Limb (tissue), 2 donors: ENCODE measurements around the gene ADCY2.
A peak's percentile ranks its signal among the peaks of the same experiment; 100 is the strongest.

ENCODE experiments used
- DNase-seq, 2 donors: peaks; one replicate each; pipeline ENCODE4 v3.0.0-alpha.2; 2016; ENCODE audit errors: extremely low spot score in 2 of 2

Gene ADCY2

DNA sequence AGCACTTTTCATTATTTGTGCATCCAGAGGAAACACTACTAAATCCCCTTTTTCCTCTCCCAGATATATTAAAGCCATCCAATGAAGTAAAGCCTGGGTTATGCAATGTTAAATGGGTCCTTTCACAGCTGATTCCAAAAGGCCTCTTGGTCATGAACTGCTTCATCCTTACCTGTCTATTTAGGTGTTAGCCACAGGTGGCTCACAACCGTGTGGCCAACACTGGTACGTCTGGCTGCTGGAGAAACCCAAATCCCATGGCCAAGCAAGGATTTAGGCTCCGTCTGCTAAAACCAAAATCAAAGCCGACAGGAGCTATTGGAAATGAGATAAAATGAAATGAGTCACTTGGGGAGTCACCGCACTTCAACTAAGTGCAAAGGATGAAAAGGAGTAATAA, 193.9 kb downstream of the ADCY2 start:
- no peak for DNase-seq

DNA sequence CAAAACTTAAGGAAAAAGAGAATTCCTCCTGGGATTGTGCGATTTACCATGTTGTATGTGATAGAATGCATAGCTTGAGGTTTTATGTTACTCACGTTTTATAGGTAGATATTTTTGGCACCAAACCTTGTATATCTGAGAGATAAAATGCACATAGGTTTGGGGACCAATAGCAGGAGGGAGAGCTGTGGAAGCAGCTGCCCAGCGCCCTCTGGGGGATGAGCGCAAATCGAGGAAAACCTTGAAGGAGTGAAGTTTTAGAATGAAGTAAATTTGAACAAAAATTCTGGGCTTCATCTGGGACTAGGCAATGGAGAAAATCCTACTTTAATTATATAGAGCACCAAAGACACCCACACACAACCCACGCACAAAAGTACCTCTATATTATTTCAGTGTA, 197.0 kb downstream of the ADCY2 start:
- DNase-seq: no peak

DNA sequence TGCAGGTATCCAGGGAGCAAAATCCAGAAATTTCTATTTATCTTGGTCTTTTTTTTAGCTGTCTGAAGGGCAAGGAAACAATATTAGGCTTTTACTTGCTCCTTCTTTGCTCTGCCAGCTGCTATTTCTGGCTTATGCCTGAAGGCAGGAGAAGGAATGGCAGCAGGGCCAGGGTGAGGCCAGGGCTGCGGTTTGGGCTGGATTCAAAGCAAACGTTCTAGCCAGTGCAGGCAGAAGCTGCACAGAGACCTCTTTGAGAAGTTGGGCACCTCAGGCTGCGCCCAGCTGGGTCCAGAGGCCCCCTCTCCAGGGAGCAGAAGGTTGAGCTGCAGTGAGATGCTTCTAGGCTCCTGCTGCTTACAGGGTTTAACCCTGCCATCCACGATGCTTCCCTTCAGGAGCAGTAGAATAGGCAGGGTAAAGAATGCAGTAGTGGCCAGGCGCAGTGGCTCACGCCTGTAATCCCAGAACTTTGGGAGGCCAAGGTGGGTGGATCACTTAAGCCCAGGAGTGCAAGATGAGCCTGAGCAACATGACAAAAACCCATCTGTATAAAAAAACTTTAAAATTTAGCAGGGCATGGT, 201.2 kb downstream of the ADCY2 start:
- peak; percentile 33 to 63 for DNase-seq

DNA sequence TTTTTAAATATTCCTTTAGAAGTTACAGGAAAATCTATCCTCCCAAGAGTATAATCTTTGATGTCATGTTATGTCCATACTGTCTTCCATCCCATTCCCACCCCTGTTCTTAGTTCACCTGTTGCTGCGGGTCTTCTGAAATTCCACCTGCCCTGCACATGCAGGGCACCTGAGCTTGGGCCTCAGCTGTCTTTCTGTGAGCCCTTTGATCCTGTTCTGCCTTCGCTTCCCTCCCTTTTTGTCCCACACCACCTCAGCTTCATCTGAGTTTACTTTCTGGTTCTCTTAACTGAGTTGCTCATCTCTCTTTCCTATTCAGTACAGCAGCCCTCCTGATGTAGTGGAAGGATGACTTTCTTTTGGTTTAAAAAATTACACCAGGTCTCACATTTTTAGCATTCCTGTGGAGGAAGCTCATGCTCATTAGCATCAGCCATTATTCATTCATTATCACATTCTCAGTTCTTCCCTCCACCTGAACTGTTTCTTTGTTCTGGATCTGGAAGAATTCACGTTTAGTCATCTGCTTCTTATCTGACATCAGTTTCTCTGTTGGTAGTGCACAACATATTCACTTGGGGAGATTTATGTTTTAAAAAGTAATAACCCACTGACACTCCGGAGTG, 211.0 kb downstream of the ADCY2 start:
- DNase-seq: no peak

DNA sequence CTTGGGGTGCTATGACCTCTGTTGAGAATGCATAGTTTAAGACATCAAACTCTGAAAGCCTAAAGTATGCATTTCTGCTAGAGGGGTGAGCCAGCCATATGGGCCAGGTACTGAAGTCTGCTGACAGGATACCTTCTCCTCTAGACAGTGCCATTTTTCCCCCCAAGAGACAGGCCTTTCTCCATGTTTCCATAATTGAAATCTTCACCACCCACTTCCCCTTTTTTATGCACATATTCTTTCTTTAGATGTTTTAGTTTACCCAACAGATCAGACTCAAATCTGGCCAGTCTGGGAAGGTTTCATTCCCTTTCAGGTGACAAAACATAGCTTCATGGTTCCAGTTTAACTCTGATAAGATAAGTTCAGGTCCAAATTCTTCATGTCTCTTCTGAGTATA, 212.8 kb downstream of the ADCY2 start:
- no peak for DNase-seq

DNA sequence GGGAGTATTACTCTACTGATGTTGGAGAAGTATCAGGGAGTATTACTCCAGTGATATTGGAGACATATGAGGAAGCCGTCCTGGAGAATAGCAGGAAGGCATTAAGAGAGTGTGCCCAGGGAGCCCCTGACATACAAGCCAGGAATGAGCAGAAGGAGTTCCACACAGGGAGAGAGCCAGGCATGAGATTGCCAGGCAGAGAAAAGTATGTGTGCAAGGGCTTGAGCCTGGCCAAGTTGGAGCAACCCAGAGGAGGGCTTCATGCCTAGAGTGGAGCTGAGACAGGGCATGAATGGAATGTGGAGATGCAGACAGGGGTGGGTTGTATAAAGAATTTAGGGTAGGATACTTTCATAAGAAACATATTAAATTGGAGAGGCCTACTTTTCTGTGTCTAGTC, 213.8 kb downstream of the ADCY2 start:
- DNase-seq: no peak

DNA sequence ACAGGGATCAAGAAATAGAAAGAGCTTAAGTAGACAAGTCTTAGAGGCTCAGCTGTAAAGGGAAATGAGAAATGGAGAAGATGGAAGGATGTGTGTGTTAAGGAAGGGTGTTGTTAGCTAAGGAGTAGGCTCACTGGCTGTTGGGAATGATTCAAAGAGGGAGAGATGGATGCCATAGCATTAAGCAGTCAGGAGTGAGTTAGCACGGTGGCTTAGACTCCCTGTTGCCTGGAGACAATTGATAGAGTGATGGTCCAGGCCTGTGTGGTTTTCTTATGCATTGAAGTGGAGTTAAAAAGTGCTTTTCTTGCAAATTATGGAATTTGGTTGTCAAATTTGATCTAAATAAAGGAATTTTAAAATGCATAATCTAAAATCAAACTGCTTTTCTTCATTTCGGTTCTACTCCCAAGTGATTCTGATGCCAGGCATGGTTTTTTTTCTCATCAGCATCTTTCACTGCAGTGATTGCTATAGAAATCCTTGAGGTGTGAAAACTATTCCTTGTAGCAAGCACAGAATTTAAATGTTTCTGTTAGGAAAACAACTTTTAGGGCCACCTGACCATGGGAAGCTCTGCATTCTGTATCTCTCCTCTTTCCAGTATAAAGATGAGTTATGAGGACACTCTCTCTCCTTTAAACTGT, 214.7 kb downstream of the ADCY2 start:
- DNase-seq: no peak

DNA sequence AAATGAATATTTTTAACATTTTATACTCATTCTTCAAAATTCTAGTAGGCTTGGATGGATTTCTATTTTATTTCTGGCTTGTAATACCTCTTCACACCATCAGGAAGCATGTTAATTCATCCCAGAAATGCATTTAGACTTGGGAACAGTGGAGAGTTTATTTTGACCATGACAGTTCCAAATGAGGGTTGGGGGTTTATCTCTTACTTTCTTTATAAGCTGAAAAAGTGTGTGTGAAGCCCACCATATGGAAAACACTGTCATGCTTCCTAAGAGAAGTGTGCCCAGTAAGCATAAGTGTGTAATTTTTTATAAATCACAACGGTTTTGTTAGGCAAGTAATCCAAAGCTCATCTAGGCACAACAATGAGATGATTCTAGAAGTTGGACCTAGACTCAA, 215.6 kb downstream of the ADCY2 start:
- DNase-seq: no peak

DNA sequence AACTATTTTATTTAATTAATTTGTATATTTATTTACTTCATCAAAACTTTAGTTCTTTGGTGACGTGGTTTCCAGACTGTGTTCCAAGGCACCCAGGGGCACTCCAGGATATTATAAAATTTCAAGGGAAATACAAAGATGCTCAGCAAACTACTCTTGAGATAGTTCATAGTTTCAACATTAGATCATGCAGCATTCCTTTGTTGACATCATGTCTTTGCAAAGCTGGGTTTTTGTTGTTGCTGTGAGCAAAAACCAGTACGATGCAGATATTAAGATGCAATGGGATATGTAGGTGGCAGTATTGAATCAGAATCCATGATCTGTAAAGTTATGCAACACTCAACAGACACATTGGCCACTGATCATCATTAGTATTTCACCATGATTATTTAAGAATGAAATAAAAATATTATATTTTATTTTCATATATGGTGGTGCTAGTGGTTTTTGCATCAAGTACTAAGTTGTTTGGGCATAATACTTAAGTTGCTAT, 219.7 kb downstream of the ADCY2 start:
- no peak for DNase-seq

DNA sequence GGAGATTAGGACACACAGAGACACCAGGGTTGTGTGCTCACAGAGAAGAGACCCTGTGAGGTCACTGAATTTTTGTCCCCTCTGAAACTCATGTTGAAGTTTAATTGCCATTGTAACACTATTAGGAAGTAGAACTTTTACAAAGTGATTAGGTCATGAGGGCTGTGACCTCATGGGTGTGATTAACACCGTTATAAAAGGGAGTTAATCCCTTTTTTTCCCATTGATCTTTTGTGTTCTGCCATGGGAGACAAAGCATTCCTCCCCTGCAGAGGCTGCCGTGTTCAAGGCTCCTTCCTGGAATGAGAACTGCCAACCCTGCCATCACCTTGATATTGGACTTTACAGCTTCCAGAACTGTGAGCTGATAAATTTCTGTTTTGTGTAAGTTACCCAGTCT, 221.0 kb downstream of the ADCY2 start:
- no peak for DNase-seq

DNA sequence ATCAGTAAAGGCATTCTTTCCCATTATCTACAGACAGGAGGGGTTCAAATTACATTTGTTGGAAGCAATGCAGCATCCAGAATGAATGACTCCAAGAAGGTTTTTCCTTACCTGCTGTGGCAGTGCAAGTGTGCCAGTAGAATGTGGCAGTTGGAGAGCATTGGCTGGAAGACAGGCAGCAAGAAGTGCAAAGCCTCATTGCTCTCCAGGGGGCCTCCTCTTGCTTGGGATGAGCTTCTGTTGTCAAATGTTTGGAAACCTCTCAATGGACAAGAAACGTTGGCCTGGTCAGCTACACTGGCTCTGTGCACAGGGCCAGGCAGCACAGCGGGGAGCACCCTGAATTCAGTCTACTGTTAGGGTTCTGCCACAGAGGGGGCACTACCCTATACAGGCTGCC, 226.6 kb downstream of the ADCY2 start:
- DNase-seq: no peak

DNA sequence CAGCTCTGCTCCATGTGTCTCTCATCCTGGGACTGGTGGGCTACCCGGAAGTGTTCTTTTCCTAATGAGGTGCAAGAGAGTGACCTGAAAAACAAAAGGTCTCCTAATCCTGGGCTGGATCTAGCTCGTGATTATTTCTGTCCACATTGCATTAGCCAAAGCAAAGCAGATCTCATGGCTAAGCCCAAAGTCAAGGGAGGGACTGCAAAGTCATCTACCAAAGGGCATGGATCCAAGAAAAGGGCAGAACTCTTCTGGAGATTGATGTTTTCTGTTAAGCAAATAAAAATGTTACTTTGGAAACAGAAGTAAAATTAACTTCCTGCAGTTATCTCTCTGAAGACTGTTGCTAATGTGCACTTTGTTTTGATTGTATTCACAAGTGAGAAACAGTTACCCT, 229.8 kb downstream of the ADCY2 start:
- no peak for DNase-seq

DNA sequence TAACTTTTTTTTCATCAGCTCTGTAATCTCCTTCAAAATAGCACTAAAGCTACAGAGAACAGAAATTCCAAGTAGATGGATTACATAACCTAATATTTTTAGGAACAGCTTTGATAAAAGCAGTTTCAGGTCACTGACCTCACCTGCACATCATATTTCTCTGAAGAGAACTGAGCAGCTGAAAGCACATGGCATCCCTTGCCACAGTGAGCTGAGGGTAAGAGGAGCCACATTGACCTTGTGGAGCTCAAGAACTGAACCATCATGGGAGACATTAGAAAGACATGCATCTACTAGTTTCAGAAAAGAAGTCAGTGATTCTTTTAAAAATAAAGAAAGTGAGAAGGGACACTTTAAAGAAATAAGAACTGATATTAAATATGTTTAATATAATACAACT, 232.3 kb downstream of the ADCY2 start:
- no peak for DNase-seq

DNA sequence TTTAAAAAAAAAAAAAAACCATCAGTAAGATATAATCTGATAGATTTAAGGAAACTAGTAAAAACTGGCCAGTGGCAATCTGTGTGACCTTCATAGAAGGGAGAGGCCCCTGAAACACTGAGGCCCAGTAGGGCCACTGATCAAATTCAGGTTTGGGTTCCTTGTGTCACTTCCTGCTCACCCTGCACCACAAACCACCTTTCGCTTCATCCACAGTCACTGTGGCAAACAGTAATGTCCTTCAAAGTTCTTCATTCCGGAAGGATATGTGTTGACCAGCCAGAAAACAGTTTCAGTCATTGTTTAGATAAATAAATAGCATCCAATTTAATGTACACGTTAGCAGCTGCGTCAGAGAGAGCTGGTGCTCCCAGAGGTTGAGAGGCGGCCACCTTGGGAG, 232.9 kb downstream of the ADCY2 start:
- no peak for DNase-seq

DNA sequence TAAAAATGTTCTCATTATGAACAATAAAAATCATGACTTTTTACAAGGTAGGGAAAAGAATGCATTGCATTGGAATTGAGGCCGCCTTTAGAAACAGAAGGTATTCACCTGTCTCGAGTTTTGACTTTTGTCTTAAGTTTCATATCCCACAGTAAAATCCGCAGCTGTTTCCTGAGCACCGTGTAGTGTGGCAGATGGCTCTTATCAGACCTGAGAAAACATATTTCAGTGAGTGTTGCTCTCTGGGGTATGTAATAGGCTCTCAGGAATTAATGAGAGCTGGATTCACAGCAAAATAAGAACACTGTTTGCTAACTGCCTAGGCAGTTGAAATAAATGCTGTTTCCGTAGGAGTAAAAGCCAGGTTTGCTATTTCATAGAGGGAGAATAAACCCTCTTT, 233.6 kb downstream of the ADCY2 start:
- no peak for DNase-seq

DNA sequence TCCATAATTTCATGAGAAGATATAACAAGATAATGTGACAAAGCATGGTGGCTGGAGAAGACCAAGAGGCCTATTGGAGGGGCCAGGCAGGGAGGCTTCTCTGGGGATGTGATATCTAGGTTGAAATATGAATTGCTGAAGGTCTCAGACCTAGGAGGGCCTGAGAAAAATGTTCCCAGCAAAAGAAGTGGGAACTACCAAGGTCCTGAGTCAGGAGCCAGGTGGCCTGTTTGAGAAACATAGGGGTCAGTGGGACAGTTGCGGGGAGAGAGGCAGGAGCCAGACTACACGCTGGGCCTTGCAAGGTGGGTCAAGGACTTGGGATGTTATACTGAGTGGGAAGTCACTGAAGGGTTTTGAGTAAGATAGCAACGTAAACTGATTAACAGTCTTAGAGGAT, 238.9 kb downstream of the ADCY2 start:
- DNase-seq: no peak

DNA sequence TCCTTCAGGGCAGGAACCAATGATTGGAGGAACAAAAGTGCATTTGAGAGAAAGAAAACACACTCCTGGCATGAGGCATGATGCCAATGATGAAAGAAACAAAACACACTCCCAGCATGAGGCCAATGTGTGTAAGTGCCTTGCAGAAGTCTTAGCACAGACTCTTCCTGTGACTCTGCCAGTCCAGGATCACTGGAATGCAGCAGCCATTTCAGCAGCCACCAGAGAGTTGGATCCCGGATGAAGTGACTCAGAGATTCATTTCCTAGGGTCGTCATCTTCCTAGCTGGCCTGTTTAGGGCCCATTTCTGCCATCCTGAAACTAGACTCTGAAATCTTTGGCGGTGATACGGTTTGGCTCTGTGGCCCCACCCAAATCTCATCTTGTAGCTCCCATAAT, 242.5 kb downstream of the ADCY2 start:
- DNase-seq: no peak

DNA sequence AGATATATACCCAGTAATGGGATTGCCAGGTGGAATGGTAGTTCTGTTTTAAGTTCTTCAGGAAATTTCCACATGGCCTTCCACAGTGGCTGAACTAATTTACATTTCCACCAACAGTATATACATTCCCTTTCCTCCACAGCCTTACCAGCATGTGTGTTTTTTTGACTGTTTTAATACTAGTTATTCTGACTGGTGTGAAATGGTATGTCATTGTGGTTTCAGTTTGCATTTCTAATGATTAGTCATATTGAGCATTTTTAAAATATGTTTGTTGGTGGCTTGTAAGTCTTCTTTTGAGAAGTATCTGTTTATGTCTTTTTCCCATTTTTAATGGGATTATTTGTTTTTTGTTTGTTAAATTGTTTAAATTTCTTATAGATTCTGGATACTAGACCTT, 246.1 kb downstream of the ADCY2 start:
- DNase-seq: no peak

DNA sequence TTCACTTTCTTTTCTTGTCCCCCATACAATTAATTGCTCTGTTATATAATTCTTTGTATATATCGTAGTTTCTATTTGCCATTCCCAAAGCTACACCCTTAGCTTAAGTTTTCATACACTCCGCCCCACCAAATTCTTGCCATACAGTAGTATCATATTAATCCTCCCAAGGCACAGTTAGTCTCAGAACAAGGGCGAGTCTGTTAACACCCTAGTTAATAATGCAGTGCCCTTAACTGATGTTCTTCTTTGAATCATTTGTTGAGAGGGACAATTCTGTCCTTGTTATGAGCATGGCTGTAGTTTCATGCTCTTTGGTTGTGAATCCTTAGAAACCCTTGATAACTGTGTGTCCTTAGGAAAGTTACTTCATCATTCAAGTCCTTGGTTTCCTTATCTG, 248.8 kb downstream of the ADCY2 start:
- no peak for DNase-seq

DNA sequence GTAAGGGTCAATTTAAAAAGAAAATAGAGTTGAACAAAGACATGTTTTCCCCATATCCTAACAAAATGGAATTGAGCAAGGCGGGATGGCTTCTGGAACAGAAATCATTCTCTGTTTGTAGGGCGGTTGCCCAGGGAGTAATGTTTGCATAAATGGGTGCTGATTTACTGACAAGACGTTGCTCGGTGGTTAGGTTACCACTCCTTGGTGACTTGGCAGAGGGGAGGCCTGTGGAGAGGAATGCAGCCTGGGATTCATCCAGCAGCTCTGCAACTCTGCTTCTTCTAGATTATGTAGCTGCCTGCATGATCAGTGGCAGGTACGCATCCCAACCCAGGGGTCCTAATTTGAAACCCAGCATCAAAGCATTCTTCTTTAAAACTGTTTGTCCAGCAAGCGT, 254.8 kb downstream of the ADCY2 start:
- no peak for DNase-seq

DNA sequence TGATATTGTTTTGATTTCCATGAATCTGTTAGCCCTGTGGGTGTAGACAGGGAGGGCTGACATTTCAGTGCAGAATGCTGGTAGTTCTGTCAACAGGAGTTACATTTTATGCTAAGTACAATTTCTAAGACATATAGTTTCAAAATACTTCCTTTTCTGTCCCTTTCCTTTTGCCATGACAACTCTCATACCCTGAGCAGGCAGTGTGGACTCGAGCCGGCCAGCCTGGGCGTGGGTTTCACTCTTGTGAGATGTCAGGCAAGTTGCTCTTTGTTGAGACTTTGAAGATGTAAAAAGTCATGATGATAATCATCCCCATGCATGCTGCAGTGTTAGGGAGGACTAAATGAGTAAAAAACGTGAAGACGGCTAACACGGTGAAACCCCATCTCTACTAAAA, 257.1 kb downstream of the ADCY2 start:
- no peak for DNase-seq

DNA sequence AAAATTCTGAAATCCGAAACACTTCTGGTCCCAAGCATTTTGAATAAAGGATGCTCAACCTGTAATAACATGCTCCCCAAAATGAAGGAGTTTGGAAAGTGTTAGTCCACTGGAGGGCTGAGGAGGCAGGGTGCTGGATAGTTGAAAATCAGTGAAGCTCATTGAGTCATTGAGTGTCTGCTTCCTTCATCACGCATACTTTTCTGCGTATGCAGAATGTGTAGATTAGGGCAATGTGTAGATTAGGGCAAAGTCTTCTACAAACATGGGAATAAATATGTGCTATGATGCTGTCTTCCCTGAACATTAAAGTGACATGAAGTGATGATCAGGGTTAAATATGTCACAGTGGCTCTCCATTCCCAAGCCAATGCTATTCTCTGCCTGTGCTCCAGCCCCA, 261.2 kb downstream of the ADCY2 start:
- DNase-seq: no peak

DNA sequence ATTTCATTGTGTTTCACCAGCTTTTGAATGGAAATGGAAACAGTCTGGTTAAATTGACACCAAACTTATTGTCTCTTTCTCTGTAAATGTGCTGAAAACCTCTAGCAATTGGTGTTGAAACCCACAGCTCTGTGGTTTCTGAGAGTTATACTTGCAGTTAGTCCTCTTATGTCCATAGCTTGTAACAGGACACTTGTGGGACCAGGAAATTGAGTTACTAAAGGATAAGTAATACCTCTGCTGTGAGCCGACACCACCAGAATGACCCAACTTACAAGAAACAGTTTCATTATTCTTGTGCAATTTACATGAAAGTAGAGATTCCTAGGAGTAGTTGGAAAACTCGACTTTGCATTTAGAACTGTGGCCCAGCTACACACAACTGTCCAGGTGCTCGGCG, 263.5 kb downstream of the ADCY2 start:
- DNase-seq: no peak
